CD4-positive, alpha-beta T cell (primary cell): Measurements from ENCODE around the gene RAB27A. TPM values are rescaled to one million over a fixed set of nuclear protein-coding genes. Genes with fewer than 3 reads are reported as not detected.
A peak's percentile ranks its signal among the peaks of the same experiment; 100 is the strongest.

Experiments used
- ATAC-seq: fragments of 200-7000 bp; cut with Tn5 transposase; one replicate; pipeline ENCODE4 v1.10.0; 2022; ENCODE audit warnings: mild to moderate bottlenecking; ENCODE audit not compliant: poor library complexity
- CTCF ChIA-PET: fragments of 350-600 bp; sonication (Branson Sonifier 250); formaldehyde crosslinking; loops from one replicate; lab custom pipeline; 2021; ENCODE audit warnings: antibody characterized with exemption, inconsistent platforms; lab: Charles Lee
- POLR2A ChIA-PET: fragments of 350-600 bp; sonication (Branson Sonifier 250); formaldehyde crosslinking; loops from one replicate; lab custom pipeline; 2021; ENCODE audit warnings: antibody characterized with exemption, inconsistent platforms; lab: Charles Lee
- DNase-seq, 14 experiments: peaks; one replicate each; pipeline ENCODE4 v3.0.0-alpha.2; 2013 to 2020; ENCODE audit warnings: mixed read lengths in 2 of 14
- H3K27ac ChIP-seq, 2 donors: one replicate each; pipeline versions ENCODE4 v1.5.1 to v1.7.0; 2013; ENCODE audit warnings: low read length in 2 of 2, low read depth in 1 of 2, mild to moderate bottlenecking in 1 of 2
- H3K27me3 ChIP-seq, 2 experiments: 1 replicate in 1 of 2; 2 replicates in 1 of 2; pipeline versions ENCODE4 v1.6.1 to v1.7.0; 2013; ENCODE audit warnings: low read length in 2 of 2, control low read depth in 1 of 2, mild to moderate bottlenecking in 1 of 2, moderate library complexity in 1 of 2; ENCODE audit not compliant: insufficient read depth in 2 of 2, control insufficient read depth in 1 of 2
- H3K36me3 ChIP-seq: one replicate; pipeline ENCODE4 v1.6.1; 2013; ENCODE audit warnings: low read length, control low read depth; ENCODE audit not compliant: insufficient read depth
- H3K4me1 ChIP-seq: one replicate; pipeline ENCODE4 v1.6.1; 2013; ENCODE audit warnings: low read length, control low read depth; ENCODE audit not compliant: insufficient read depth
- H3K4me3 ChIP-seq: one replicate; pipeline ENCODE4 v1.5.1; 2013; ENCODE audit warnings: mild to moderate bottlenecking, low read length, moderate library complexity
- H3K9me3 ChIP-seq, 2 experiments: 1 replicate in 1 of 2; 2 replicates in 1 of 2; pipeline versions ENCODE4 v1.6.1 to v1.7.0; 2013; ENCODE audit warnings: low read length in 2 of 2, mild to moderate bottlenecking in 2 of 2, control low read depth in 1 of 2, moderate library complexity in 1 of 2; ENCODE audit not compliant: control insufficient read depth in 1 of 2, insufficient read depth in 1 of 2
- H3K27ac Mint-ChIP-seq: one replicate; pipeline ENCODE4 v1.8.0; 2020; ENCODE audit warnings: mixed read lengths
- H3K27me3 Mint-ChIP-seq: one replicate; pipeline ENCODE4 v1.8.0; 2021; ENCODE audit warnings: mixed read lengths
- H3K36me3 Mint-ChIP-seq: one replicate; pipeline ENCODE4 v1.8.0; 2021; ENCODE audit warnings: low read depth, mixed read lengths
- H3K4me1 Mint-ChIP-seq: one replicate; pipeline ENCODE4 v1.8.0; 2021; ENCODE audit warnings: low read depth, mixed read lengths
- H3K4me3 Mint-ChIP-seq: one replicate; pipeline ENCODE4 v1.8.0; 2020; ENCODE audit warnings: mild to moderate bottlenecking, mixed read lengths
- H3K9me3 Mint-ChIP-seq: one replicate; pipeline ENCODE4 v1.8.0; 2020; ENCODE audit warnings: mixed read lengths
- intact Hi-C, 2 experiments: fragments of 100-400 bp; cut with DNase I in 1 of 2; cut with micrococcal nuclease in 1 of 2; formaldehyde crosslinking; loops; one replicate each; pipeline versions ENCODE4 v1.15.1 to v1.9.0; 2023 to 2025; cut with DNase I, micrococcal nuclease
- total RNA-seq, 174 experiments: library from RNA in 2 of 174; stranded (reverse) in 2 of 174; gene quantifications; one replicate each; pipeline ENCODE4 v1.2.3 and lab custom pipeline; 2021 to 2026
- TF ChIP-seq, protein P1 (sequence below): fragments of 200-600 bp; IDR thresholded peaks from one replicate; pipeline ENCODE4 v1.8.0; 2022; ENCODE audit warnings: antibody characterized with exemption, mild to moderate bottlenecking

The RAB27A gene
- total RNA-seq, 2 experiments from 2014 or later: 9.0 TPM

DNA sequence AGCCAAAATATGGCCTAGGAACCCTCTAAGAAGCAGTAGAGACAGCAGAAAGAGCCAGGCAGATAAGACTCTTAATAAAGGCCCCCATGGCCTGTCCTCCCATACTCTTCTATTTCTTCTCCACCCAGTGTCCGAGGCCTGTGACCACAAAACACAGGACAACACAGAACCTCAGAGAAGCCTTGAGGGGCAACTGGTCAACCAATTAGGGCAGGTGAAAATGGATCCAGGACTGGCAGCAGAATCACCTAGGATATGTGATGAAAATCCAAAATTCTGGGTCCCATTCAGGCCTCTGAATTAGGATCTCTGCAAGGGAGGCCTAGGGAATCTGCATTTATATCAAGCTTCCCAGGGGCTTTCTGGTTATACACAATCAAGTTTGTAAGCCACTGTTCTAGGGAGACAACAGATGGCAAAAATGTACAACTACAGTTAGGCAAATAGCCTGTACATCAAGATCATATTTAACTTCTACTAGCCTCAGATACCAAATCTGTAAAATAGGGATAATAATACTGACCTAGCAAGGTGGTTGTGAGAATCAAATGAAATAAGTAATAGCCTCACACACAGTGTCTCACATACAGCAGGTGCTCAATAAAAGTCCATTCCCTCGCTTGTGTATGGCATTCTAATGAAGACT is 10.4 kb downstream of the RAB27A start:
- POLR2A ChIA-PET: interaction anchor here (3.5 to 4.4 kb wide), 2 partner anchors 9 to 11 kb away, joined by 10 to 37 read pairs; no protein-coding TSS in a partner anchor
- CTCF ChIA-PET: interaction anchor here (1.0 to 1.4 kb wide), 2 partner anchors 8 to 12 kb away, joined by 3 to 4 read pairs; no protein-coding TSS in a partner anchor
- H3K27ac ChIP-seq: peak overlapping the region; percentile 68 to 69
- H3K4me3 Mint-ChIP-seq: peak overlapping the region; percentile 47
- no peaks in the 10 kb centered on the region for H3K9me3 ChIP-seq
- TF ChIP-seq, protein P1, sequence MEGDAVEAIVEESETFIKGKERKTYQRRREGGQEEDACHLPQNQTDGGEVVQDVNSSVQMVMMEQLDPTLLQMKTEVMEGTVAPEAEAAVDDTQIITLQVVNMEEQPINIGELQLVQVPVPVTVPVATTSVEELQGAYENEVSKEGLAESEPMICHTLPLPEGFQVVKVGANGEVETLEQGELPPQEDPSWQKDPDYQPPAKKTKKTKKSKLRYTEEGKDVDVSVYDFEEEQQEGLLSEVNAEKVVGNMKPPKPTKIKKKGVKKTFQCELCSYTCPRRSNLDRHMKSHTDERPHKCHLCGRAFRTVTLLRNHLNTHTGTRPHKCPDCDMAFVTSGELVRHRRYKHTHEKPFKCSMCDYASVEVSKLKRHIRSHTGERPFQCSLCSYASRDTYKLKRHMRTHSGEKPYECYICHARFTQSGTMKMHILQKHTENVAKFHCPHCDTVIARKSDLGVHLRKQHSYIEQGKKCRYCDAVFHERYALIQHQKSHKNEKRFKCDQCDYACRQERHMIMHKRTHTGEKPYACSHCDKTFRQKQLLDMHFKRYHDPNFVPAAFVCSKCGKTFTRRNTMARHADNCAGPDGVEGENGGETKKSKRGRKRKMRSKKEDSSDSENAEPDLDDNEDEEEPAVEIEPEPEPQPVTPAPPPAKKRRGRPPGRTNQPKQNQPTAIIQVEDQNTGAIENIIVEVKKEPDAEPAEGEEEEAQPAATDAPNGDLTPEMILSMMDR: no peak
- H3K27me3 ChIP-seq: no peaks in the 10 kb centered on the region
- H3K4me3 ChIP-seq: no peak overlapping the region
- DNase-seq (no peak), ATAC-seq (no peak)
- H3K4me1 ChIP-seq: peaks cover 66% of the 10 kb centered on the region
- no peaks in the 10 kb centered on the region for H3K36me3 ChIP-seq
- H3K36me3 Mint-ChIP-seq: no peaks in the 10 kb centered on the region
- H3K27ac Mint-ChIP-seq: peak overlapping the region; percentile 94
- H3K9me3 Mint-ChIP-seq: no peaks in the 10 kb centered on the region
- no peaks in the 10 kb centered on the region for H3K27me3 Mint-ChIP-seq
- peaks cover 86% of the 10 kb centered on the region for H3K4me1 Mint-ChIP-seq
- intact Hi-C loops: no loop called here

DNA sequence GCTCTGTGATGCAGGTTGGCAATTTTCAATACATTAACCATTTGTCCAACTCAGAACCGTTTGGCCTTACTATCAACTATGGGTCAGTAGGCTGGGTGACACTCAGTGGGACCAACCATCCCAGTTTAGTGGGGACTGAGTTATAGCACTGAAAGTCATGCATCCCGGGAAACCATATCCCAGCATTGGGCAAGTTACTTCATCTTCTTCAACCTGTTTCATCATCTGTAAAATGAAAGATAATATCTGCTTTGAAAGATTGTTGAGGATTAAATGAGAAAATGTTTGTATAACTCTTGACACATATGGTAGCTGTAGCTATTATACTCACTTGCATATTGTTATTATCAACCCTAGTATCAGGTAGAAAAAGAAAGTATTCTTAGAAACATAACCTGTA is 11.9 kb downstream of the RAB27A start:
- Histone ChIP-seq H3K27ac (peak overlapping the region; percentile 44 to 81), H3K4me3 (peak overlapping the region; percentile 21), H3K36me3 (no peaks in the 10 kb centered on the region), H3K4me1 (peaks cover 55% of the 10 kb centered on the region), H3K9me3 (no peaks in the 10 kb centered on the region), H3K27me3 (no peaks in the 10 kb centered on the region)
- Mint-ChIP-seq H3K36me3 (no peaks in the 10 kb centered on the region), H3K27ac (peak overlapping the region; percentile 94), H3K27me3 (no peaks in the 10 kb centered on the region), H3K4me3 (peak overlapping the region; percentile 84), H3K4me1 (peaks cover 84% of the 10 kb centered on the region), H3K9me3 (no peaks in the 10 kb centered on the region)
- intact Hi-C loops: no loop called here
- ATAC-seq (no peak), DNase-seq (no peak)
- TF ChIP-seq, protein P1: no peak
- CTCF ChIA-PET: interaction anchor here (2.0 kb wide), 1 partner anchor 10 kb away, joined by 5 read pairs; no protein-coding TSS in a partner anchor
- POLR2A ChIA-PET: interaction anchor here (0.6 to 4.4 kb wide), 4 partner anchors 10 to 81 kb away, joined by 3 to 37 read pairs (median 10); partner anchors contain the start of gene RSL24D1

DNA sequence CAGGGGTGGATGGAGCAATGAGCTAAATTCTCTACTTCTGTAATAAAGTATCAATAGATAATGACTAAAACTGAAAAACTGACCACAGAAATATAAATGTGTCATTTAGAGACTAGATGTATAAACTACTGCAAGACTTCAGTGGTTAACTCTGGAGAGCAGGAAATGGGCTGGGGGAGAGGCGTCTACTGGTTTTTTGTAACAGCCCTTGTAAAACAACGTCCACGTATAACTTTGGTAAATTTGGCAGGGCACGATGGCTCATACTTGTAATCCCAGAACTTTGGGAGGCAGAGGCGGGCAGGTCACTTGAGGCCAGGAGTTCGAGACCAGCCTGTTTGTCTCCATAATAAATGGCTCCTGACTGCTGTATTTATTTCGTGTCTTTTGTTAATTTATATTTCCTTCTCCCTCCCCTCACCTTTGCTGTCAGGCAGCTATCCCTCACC is 12.5 kb downstream of the RAB27A start:
- peaks cover 49% of the 10 kb centered on the region for H3K4me1 ChIP-seq
- Mint-ChIP-seq H3K4me1 (peaks cover 81% of the 10 kb centered on the region), H3K9me3 (no peaks in the 10 kb centered on the region), H3K27ac (peak overlapping the region; percentile 94), H3K27me3 (no peaks in the 10 kb centered on the region), H3K36me3 (no peaks in the 10 kb centered on the region), H3K4me3 (peak overlapping the region; percentile 84)
- no peaks in the 10 kb centered on the region for H3K9me3 ChIP-seq
- TF ChIP-seq, protein P1: no peak
- CTCF ChIA-PET: interaction anchor here (2.0 kb wide), 1 partner anchor 9 kb away, joined by 5 read pairs; no protein-coding TSS in a partner anchor
- DNase-seq (peak in 12 of 14 experiments; percentile 23 to 82 (median 34)), ATAC-seq (peak; percentile 61)
- peak overlapping the region; percentile 21 for H3K4me3 ChIP-seq
- peak overlapping the region; percentile 44 to 81 for H3K27ac ChIP-seq
- intact Hi-C loops: no loop called here
- POLR2A ChIA-PET: interaction anchor here (0.6 to 4.4 kb wide), 6 partner anchors 9 to 131 kb away, joined by 3 to 37 read pairs (median 8); partner anchors contain the start of genes CCPG1, PIERCE2 and RSL24D1
- H3K27me3 ChIP-seq: no peaks in the 10 kb centered on the region
- H3K36me3 ChIP-seq: no peaks in the 10 kb centered on the region
